IMR-90 (cell line): Measurements from ENCODE around the gene LETM1. TPM values are rescaled to one million over a fixed set of nuclear protein-coding genes. Genes with fewer than 3 reads are reported as not detected.

Experiments
- ATAC-seq: fragments of 200-7000 bp; cut with Tn5 transposase; 2 replicates; pipeline ENCODE4 v1.9.1; 2020; ENCODE audit warnings: low read depth, mild to moderate bottlenecking, moderate library complexity
- BruUV-seq: library from RNA; stranded (reverse); fragments of 400-500 nt; replicated peaks from 2 replicates; lab custom pipeline; 2021; lab: Mats Ljungman, UMichigan
- CTCF ChIA-PET: fragments of 300-600 bp; formaldehyde crosslinking; extraction: SDS; loops from one replicate; lab custom pipeline; 2021; ENCODE audit warnings: antibody characterized with exemption; lab: Yijun Ruan, JAX
- POLR2A ChIA-PET: fragments of 300-600 bp; sonication (Branson Sonifier 250); formaldehyde crosslinking; loops from one replicate; lab custom pipeline; 2022; ENCODE audit warnings: antibody characterized with exemption; ENCODE audit not compliant: unreplicated experiment; lab: Charles Lee
- DNase-seq: peaks from one replicate; pipeline ENCODE4 v3.0.0; 2013
- H2AFZ ChIP-seq: replicated peaks from 2 replicates; pipeline ENCODE3; 2013; ENCODE audit warnings: low read length, mild to moderate bottlenecking; ENCODE audit not compliant: poor library complexity
- H2AK5ac ChIP-seq: 2 replicates; pipeline ENCODE4 v1.6.1; 2013; ENCODE audit warnings: low read depth, low read length, inconsistent platforms
- H2AK9ac ChIP-seq: replicated peaks from 2 replicates; pipeline ENCODE3; 2013; ENCODE audit warnings: mild to moderate bottlenecking, low read depth, low read length, moderate library complexity; ENCODE audit not compliant: poor library complexity
- H2BK120ac ChIP-seq: 2 replicates; pipeline ENCODE4 v1.6.1; 2013; ENCODE audit warnings: low read depth, low read length, inconsistent platforms
- H2BK15ac ChIP-seq: 3 replicates; pipeline ENCODE4 v1.6.1; 2013; ENCODE audit warnings: low read depth, low read length, inconsistent platforms
- H2BK20ac ChIP-seq: 2 replicates; pipeline ENCODE4 v1.6.1; 2013; ENCODE audit warnings: low read depth, mild to moderate bottlenecking, inconsistent platforms, low read length, moderate library complexity
- H2BK5ac ChIP-seq: 2 replicates; pipeline ENCODE4 v1.6.1; 2013; ENCODE audit warnings: mild to moderate bottlenecking, low read depth, low read length, inconsistent platforms; ENCODE audit not compliant: poor library complexity, severe bottlenecking
- H3K14ac ChIP-seq: replicated peaks from 2 replicates; pipeline ENCODE4 v1.6.1; 2013; ENCODE audit warnings: low read depth, low read length, inconsistent platforms
- H3K18ac ChIP-seq: 2 replicates; pipeline ENCODE4 v1.6.1; 2013; ENCODE audit warnings: low read depth, low read length, control low read depth
- H3K23ac ChIP-seq: 2 replicates; pipeline ENCODE4 v1.6.1; 2013; ENCODE audit warnings: low read depth, low read length, inconsistent platforms
- H3K27ac ChIP-seq: 2 replicates; pipeline ENCODE4 v1.5.1; 2013; ENCODE audit warnings: mild to moderate bottlenecking, control low read depth, low read length; ENCODE audit not compliant: insufficient read depth
- H3K27me3 ChIP-seq: 2 replicates; pipeline ENCODE4 v1.6.1; 2013; ENCODE audit warnings: low read length; ENCODE audit not compliant: control insufficient read depth, insufficient read depth
- H3K36me3 ChIP-seq: 2 replicates; pipeline ENCODE4 v1.6.1; 2013; ENCODE audit warnings: low read length, mixed read lengths; ENCODE audit not compliant: control insufficient read depth, insufficient read depth
- H3K4ac ChIP-seq: 2 replicates; pipeline ENCODE4 v1.6.1; 2013; ENCODE audit warnings: low read depth, low read length, inconsistent platforms
- H3K4me1 ChIP-seq: 2 replicates; pipeline ENCODE4 v1.6.1; 2013; ENCODE audit warnings: low read length, mixed read lengths; ENCODE audit not compliant: control insufficient read depth, insufficient read depth
- H3K4me2 ChIP-seq: 2 replicates; pipeline ENCODE4 v1.6.1; 2013; ENCODE audit warnings: low read depth, mild to moderate bottlenecking, control low read depth, low read length, moderate library complexity
- H3K4me3 ChIP-seq: 2 replicates; pipeline ENCODE4 v1.5.1; 2013; ENCODE audit warnings: low read depth, mild to moderate bottlenecking, control low read depth, low read length, moderate library complexity; ENCODE audit not compliant: insufficient read depth
- H3K56ac ChIP-seq: 2 replicates; pipeline ENCODE4 v1.6.1; 2013; ENCODE audit warnings: low read length, inconsistent platforms; ENCODE audit not compliant: insufficient read depth; ENCODE audit errors: extremely low read depth
- H3K79me1 ChIP-seq, 2 experiments: 2 replicates each; pipeline ENCODE4 v1.6.1; 2013; ENCODE audit warnings: low read length in 2 of 2, inconsistent platforms in 1 of 2, low read depth in 1 of 2
- H3K9ac ChIP-seq: 2 replicates; pipeline ENCODE4 v1.6.1; 2013; ENCODE audit warnings: low read depth, low read length, control low read depth
- H3K9me1 ChIP-seq: 2 replicates; pipeline ENCODE4 v1.6.1; 2013; ENCODE audit warnings: low read length, inconsistent platforms; ENCODE audit not compliant: insufficient read depth
- H3K9me3 ChIP-seq: 2 replicates; pipeline ENCODE4 v1.6.1; 2013; ENCODE audit warnings: low read length; ENCODE audit not compliant: control insufficient read depth, insufficient read depth
- H4K20me1 ChIP-seq: 2 replicates; pipeline ENCODE4 v1.6.1; 2013; ENCODE audit warnings: low read length, inconsistent platforms; ENCODE audit not compliant: insufficient read depth
- H4K5ac ChIP-seq: 2 replicates; pipeline ENCODE4 v1.6.1; 2013; ENCODE audit warnings: mild to moderate bottlenecking, low read depth, low read length, control low read depth
- H4K8ac ChIP-seq, 2 experiments: 2 replicates each; pipeline ENCODE4 v1.6.1; 2013; ENCODE audit warnings: low read depth in 2 of 2, low read length in 2 of 2, control low read depth in 1 of 2, inconsistent platforms in 1 of 2
- H4K91ac ChIP-seq: 2 replicates; pipeline ENCODE4 v1.6.1; 2013; ENCODE audit warnings: low read depth, low read length, inconsistent platforms; ENCODE audit not compliant: insufficient read depth
- CEBPB ChIP-seq: IDR thresholded peaks from 2 replicates; pipeline ENCODE4 v1.6.1; 2012; ENCODE audit warnings: low read depth, low read length, improper control_type of control experiment
- CHD1 ChIP-seq: IDR thresholded peaks from 2 replicates; pipeline ENCODE4 v1.6.1; 2012; ENCODE audit warnings: low read depth, low read length, improper control_type of control experiment
- CTCF ChIP-seq: conservative IDR thresholded peaks from 2 replicates; pipeline ENCODE4 v1.5.1; 2012; ENCODE audit warnings: mild to moderate bottlenecking, low read depth, low read length, improper control_type of control experiment
- WGBS, 2 experiments: methylation state at CpG; one replicate each; pipeline versions ENCODE4 v1.1.5 to v1.1.7; 2013; ENCODE audit warnings: missing lambda C conversion rate in 2 of 2; ENCODE audit not compliant: insufficient read length in 1 of 2; ENCODE audit errors: extremely low coverage in 2 of 2; 5-methylcytosine and 5-hydroxymethylcytosine counted together
- dilution Hi-C: fragments of 300-500 bp; cut with HindIII; formaldehyde crosslinking; loops from one replicate; pipeline ENCODE4 v1.14.3; 2018; ENCODE audit warnings: low sequenced_read_pairs; ENCODE audit not compliant: unreplicated experiment
- in situ Hi-C: fragments of 300-500 bp; cut with MboI; formaldehyde crosslinking; loops from 3 replicates; pipeline ENCODE4 v1.14.3; 2019; ENCODE audit warnings: low sequenced_read_pairs, inconsistent platforms, mixed read lengths
- intact Hi-C: fragments of 100-400 bp; cut with micrococcal nuclease; formaldehyde crosslinking; loops from 2 replicates; pipeline ENCODE4 v1.10.0; 2022
- polyA plus RNA-seq, 3 experiments: library from polyadenylated mRNA; depleted of rRNA; stranded (reverse); fragments of >200 nt; gene quantifications; 2 replicates each; pipeline ENCODE4 v1.2.3, GENCODE V29; 2012; ENCODE audit warnings: low replicate concordance in 1 of 3
- total RNA-seq: library from RNA; depleted of rRNA; stranded (reverse); fragments of >200 nt; gene quantifications from 2 replicates; pipeline ENCODE4 v1.2.3, GENCODE V29; 2012

The LETM1 gene
- total and polyA plus RNA-seq, 2 of the 4 experiments (the other 2 are of a cell fraction), result 25.0 to 49.3 TPM

GRCh38 chr4:1815096-1815996 lies 40.6 kb downstream of the LETM1 start:
- Histone ChIP-seq H3K4ac (no peak overlapping the region), H4K20me1 (peaks cover 9% of the 10 kb centered on the region), H2BK5ac (no peak overlapping the region), H4K8ac (no peak overlapping the region), H4K91ac (no peak overlapping the region), H3K18ac (no peak overlapping the region), H3K4me3 (no peak overlapping the region), H3K4me2 (no peak overlapping the region), H3K23ac (no peak overlapping the region), H2BK120ac (no peak overlapping the region), H3K56ac (no peak overlapping the region), H2AK9ac (no peak overlapping the region), H3K9ac (no peak overlapping the region), H3K27me3 (no peaks in the 10 kb centered on the region), H3K9me3 (no peaks in the 10 kb centered on the region), H2AFZ (no peak overlapping the region), H3K27ac (no peak overlapping the region), H3K36me3 (peaks cover 45% of the 10 kb centered on the region), H3K9me1 (no peaks in the 10 kb centered on the region), H2BK20ac (no peak overlapping the region), H2BK15ac (no peak overlapping the region), H2AK5ac (no peak overlapping the region), H3K4me1 (no peaks in the 10 kb centered on the region; the same call in 1 of the 2 replicates), H4K5ac (no peak overlapping the region), H3K79me1 (no peaks in the 10 kb centered on the region), H3K14ac (no peak overlapping the region)
- intact Hi-C loops, result no loop called here
- dilution Hi-C loops, result no loop called here
- in situ Hi-C loops, result no loop called here
- 93% methylated on average over 24 of the region's 34 CpGs; no CpG with 5 or more reads in 1 of the 2 experiments for WGBS, 2 experiments
- ChIA-PET POLR2A (no interaction called here), CTCF (no interaction called here)
- ATAC-seq, result no peak
- TF ChIP-seq CTCF (no peak), CEBPB (no peak), CHD1 (no peak)
- no peak for DNase-seq
- BruUV-seq, result no TSS peak
